ENCODE results near the gene CYP4F3.

The CYP4F3 gene

GRCh38 chr19:15633082-15633835 is 7.4 kb upstream of the CYP4F3 start:
- H3K9me3 ChIP-seq (ENCODE audit: control insufficient read depth, insufficient read depth, low read length), result peaks cover 8% of the 10 kb centered on the region
- H3K27me3 ChIP-seq (ENCODE audit: control insufficient read depth, insufficient read depth, low read length), result no peaks in the 10 kb centered on the region
- no peaks in the 10 kb centered on the region for H3K4me1 ChIP-seq (ENCODE audit: control insufficient read depth, insufficient read depth, low read length)
- no CpG with 5 or more reads among the region's 5 CpGs for WGBS (ENCODE audit: insufficient coverage, insufficient read length)
- H3K4me3 ChIP-seq (ENCODE audit: low read length), result no peak overlapping the region
- no peak overlapping the region for H3K27ac ChIP-seq (ENCODE audit: low read length)
- no peaks in the 10 kb centered on the region for H3K36me3 ChIP-seq (ENCODE audit: control insufficient read depth, insufficient read depth, low read length)
- no peak for DNase-seq (ENCODE audit: low read depth, low spot score)

GRCh38 chr19:15634105-15634504 is 6.6 kb upstream of the CYP4F3 start:
- no CpG with 5 or more reads among the region's 3 CpGs for WGBS (ENCODE audit: insufficient coverage, insufficient read length)
- H3K9me3 ChIP-seq (ENCODE audit: control insufficient read depth, insufficient read depth, low read length), result peaks cover 4% of the 10 kb centered on the region
- H3K4me3 ChIP-seq (ENCODE audit: low read length), result no peak overlapping the region
- no peak overlapping the region for H3K27ac ChIP-seq (ENCODE audit: low read length)
- H3K27me3 ChIP-seq (ENCODE audit: control insufficient read depth, insufficient read depth, low read length), result no peaks in the 10 kb centered on the region
- no peak for DNase-seq (ENCODE audit: low read depth, low spot score)
- H3K4me1 ChIP-seq (ENCODE audit: control insufficient read depth, insufficient read depth, low read length), result no peaks in the 10 kb centered on the region
- H3K36me3 ChIP-seq (ENCODE audit: control insufficient read depth, insufficient read depth, low read length), result no peaks in the 10 kb centered on the region

GRCh38 chr19:15635016-15635805 is 5.5 kb upstream of the CYP4F3 start:
- Histone ChIP-seq H3K4me1 (ENCODE audit: control insufficient read depth, insufficient read depth, low read length) (no peaks in the 10 kb centered on the region), H3K4me3 (ENCODE audit: low read length) (no peak overlapping the region), H3K36me3 (ENCODE audit: control insufficient read depth, insufficient read depth, low read length) (no peaks in the 10 kb centered on the region), H3K9me3 (ENCODE audit: control insufficient read depth, insufficient read depth, low read length) (peaks cover 6% of the 10 kb centered on the region), H3K27me3 (ENCODE audit: control insufficient read depth, insufficient read depth, low read length) (no peaks in the 10 kb centered on the region), H3K27ac (ENCODE audit: low read length) (no peak overlapping the region)
- DNase-seq (ENCODE audit: low read depth, low spot score), result no peak
- no CpG with 5 or more reads among the region's 2 CpGs for WGBS (ENCODE audit: insufficient coverage, insufficient read length)

- DNase-seq (ENCODE audit: low read depth, low spot score), result no peak
- Histone ChIP-seq H3K4me3 (ENCODE audit: low read length) (no peak overlapping the region), H3K4me1 (ENCODE audit: control insufficient read depth, insufficient read depth, low read length) (no peaks in the 10 kb centered on the region), H3K27me3 (ENCODE audit: control insufficient read depth, insufficient read depth, low read length) (no peaks in the 10 kb centered on the region), H3K36me3 (ENCODE audit: control insufficient read depth, insufficient read depth, low read length) (no peaks in the 10 kb centered on the region), H3K9me3 (ENCODE audit: control insufficient read depth, insufficient read depth, low read length) (peaks cover 6% of the 10 kb centered on the region), H3K27ac (ENCODE audit: low read length) (no peak overlapping the region)
- WGBS (ENCODE audit: insufficient coverage, insufficient read length), result no CpG with 5 or more reads among the region's 2 CpGs
These were observed 4.7 kb upstream of the CYP4F3 start for GRCh38 chr19:15636026-15636425.

GRCh38 chr19:15639596-15639995 is 1.1 kb upstream of the CYP4F3 start:
- DNase-seq (ENCODE audit: low read depth, low spot score), result no peak
- no peak overlapping the region for H3K4me3 ChIP-seq (ENCODE audit: low read length)
- H3K27ac ChIP-seq (ENCODE audit: low read length), result no peak overlapping the region
- peaks cover 17% of the 10 kb centered on the region for H3K9me3 ChIP-seq (ENCODE audit: control insufficient read depth, insufficient read depth, low read length)
- no peaks in the 10 kb centered on the region for H3K27me3 ChIP-seq (ENCODE audit: control insufficient read depth, insufficient read depth, low read length)
- no peaks in the 10 kb centered on the region for H3K36me3 ChIP-seq (ENCODE audit: control insufficient read depth, insufficient read depth, low read length)
- no peaks in the 10 kb centered on the region; the same call in 1 of the 2 replicates for H3K4me1 ChIP-seq (ENCODE audit: control insufficient read depth, insufficient read depth, low read length)

GRCh38 chr19:15640904-15641597 is 354 bp downstream of the CYP4F3 start:
- Histone ChIP-seq H3K4me3 (ENCODE audit: low read length) (no peak overlapping the region), H3K36me3 (ENCODE audit: control insufficient read depth, insufficient read depth, low read length) (no peaks in the 10 kb centered on the region), H3K27me3 (ENCODE audit: control insufficient read depth, insufficient read depth, low read length) (no peaks in the 10 kb centered on the region), H3K9me3 (ENCODE audit: control insufficient read depth, insufficient read depth, low read length) (peaks cover 16% of the 10 kb centered on the region), H3K27ac (ENCODE audit: low read length) (no peak overlapping the region), H3K4me1 (ENCODE audit: control insufficient read depth, insufficient read depth, low read length) (no peaks in the 10 kb centered on the region; the same call in 1 of the 2 replicates)
- no peak for DNase-seq (ENCODE audit: low read depth, low spot score)
- no CpG with 5 or more reads among the region's 12 CpGs for whole genome bisulfite sequencing (ENCODE audit: insufficient coverage, insufficient read length)

GRCh38 chr19:15641901-15642491 is 1.3 kb downstream of the CYP4F3 start:
- H3K9me3 ChIP-seq (ENCODE audit: control insufficient read depth, insufficient read depth, low read length), result peaks cover 19% of the 10 kb centered on the region
- H3K27ac ChIP-seq (ENCODE audit: low read length), result no peak overlapping the region
- no peak for DNase-seq (ENCODE audit: low read depth, low spot score)
- H3K36me3 ChIP-seq (ENCODE audit: control insufficient read depth, insufficient read depth, low read length), result no peaks in the 10 kb centered on the region
- no CpG with 5 or more reads among the region's 5 CpGs for WGBS (ENCODE audit: insufficient coverage, insufficient read length)
- H3K4me1 ChIP-seq (ENCODE audit: control insufficient read depth, insufficient read depth, low read length), result no peaks in the 10 kb centered on the region; the same call in 1 of the 2 replicates
- H3K4me3 ChIP-seq (ENCODE audit: low read length), result no peak overlapping the region
- H3K27me3 ChIP-seq (ENCODE audit: control insufficient read depth, insufficient read depth, low read length), result no peaks in the 10 kb centered on the region

- no peak for DNase-seq (ENCODE audit: low read depth, low spot score)
- no peaks in the 10 kb centered on the region; the same call in 1 of the 2 replicates for H3K4me1 ChIP-seq (ENCODE audit: control insufficient read depth, insufficient read depth, low read length)
- H3K9me3 ChIP-seq (ENCODE audit: control insufficient read depth, insufficient read depth, low read length), result peaks cover 19% of the 10 kb centered on the region
- no peak overlapping the region for H3K27ac ChIP-seq (ENCODE audit: low read length)
- no peak overlapping the region for H3K4me3 ChIP-seq (ENCODE audit: low read length)
- H3K27me3 ChIP-seq (ENCODE audit: control insufficient read depth, insufficient read depth, low read length), result no peaks in the 10 kb centered on the region
- H3K36me3 ChIP-seq (ENCODE audit: control insufficient read depth, insufficient read depth, low read length), result no peaks in the 10 kb centered on the region
These were observed 2.1 kb downstream of the CYP4F3 start for GRCh38 chr19:15642807-15643206.

- H3K27me3 ChIP-seq (ENCODE audit: control insufficient read depth, insufficient read depth, low read length), result no peaks in the 10 kb centered on the region
- H3K9me3 ChIP-seq (ENCODE audit: control insufficient read depth, insufficient read depth, low read length), result peaks cover 17% of the 10 kb centered on the region
- H3K4me3 ChIP-seq (ENCODE audit: low read length), result no peak overlapping the region
- no CpG with 5 or more reads among the region's 3 CpGs for WGBS (ENCODE audit: insufficient coverage, insufficient read length)
- no peak for DNase-seq (ENCODE audit: low read depth, low spot score)
- H3K27ac ChIP-seq (ENCODE audit: low read length), result no peak overlapping the region
- no peaks in the 10 kb centered on the region for H3K36me3 ChIP-seq (ENCODE audit: control insufficient read depth, insufficient read depth, low read length)
- H3K4me1 ChIP-seq (ENCODE audit: control insufficient read depth, insufficient read depth, low read length), result no peaks in the 10 kb centered on the region; the same call in 1 of the 2 replicates
These were observed 2.7 kb downstream of the CYP4F3 start for GRCh38 chr19:15643387-15643786.

GRCh38 chr19:15644066-15644741 is 3.5 kb downstream of the CYP4F3 start:
- Histone ChIP-seq H3K27me3 (ENCODE audit: control insufficient read depth, insufficient read depth, low read length) (no peaks in the 10 kb centered on the region), H3K27ac (ENCODE audit: low read length) (no peak overlapping the region), H3K9me3 (ENCODE audit: control insufficient read depth, insufficient read depth, low read length) (peaks cover 19% of the 10 kb centered on the region), H3K36me3 (ENCODE audit: control insufficient read depth, insufficient read depth, low read length) (no peaks in the 10 kb centered on the region), H3K4me3 (ENCODE audit: low read length) (no peak overlapping the region), H3K4me1 (ENCODE audit: control insufficient read depth, insufficient read depth, low read length) (no peaks in the 10 kb centered on the region; the same call in 1 of the 2 replicates)
- no CpG with 5 or more reads among the region's 3 CpGs for WGBS (ENCODE audit: insufficient coverage, insufficient read length)
- no peak for DNase-seq (ENCODE audit: low read depth, low spot score)
